Esophagus squamous epithelium (tissue), 4 donors: ENCODE results near the gene ZNF653.

Experiments
- CTCF ChIP-seq, 6 experiments: fragments of 450-650 bp in 4 of 6; fragments of 200-600 bp in 2 of 6; sonication (generic) in 2 of 6; IDR thresholded peaks; one replicate each; pipeline ENCODE4 v1.5.1; 2016 to 2019; ENCODE audit warnings: antibody characterized with exemption in 6 of 6, mild to moderate bottlenecking in 4 of 6, moderate library complexity in 4 of 6
- POLR2A ChIP-seq, 4 donors: fragments of 450-650 bp; IDR thresholded peaks; one replicate each; pipeline ENCODE4 v1.6.1; 2017; ENCODE audit warnings: antibody characterized with exemption in 4 of 4, mild to moderate bottlenecking in 4 of 4, moderate library complexity in 3 of 4

- TF ChIP-seq CTCF (IDR thresholded peaks at IDR 0.05) (no peak), POLR2A (IDR thresholded peaks at IDR 0.05) (no peak)
These were observed 52.9 kb downstream of the ZNF653 start for GRCh38 chr19:11452620-11453310.
